K562 (cell line): Measurements from ENCODE around the gene TULP3. TPM values are rescaled to one million over a fixed set of nuclear protein-coding genes. Genes with fewer than 3 reads are reported as not detected.

Experiments
- ATAC-seq: fragments of 200-7000 bp; cut with Tn5 transposase; 3 replicates; pipeline ENCODE4 v1.9.1; 2020; ENCODE audit warnings: moderate library complexity
- BruUV-seq: library from RNA; stranded (reverse); fragments of 400-500 nt; replicated peaks from 2 replicates; lab custom pipeline; 2021; lab: Mats Ljungman, UMichigan
- CTCF ChIA-PET: fragments of 300-600 bp; formaldehyde crosslinking; extraction: SDS; loops from one replicate; lab custom pipeline; 2021; ENCODE audit warnings: low intra/inter-chr PET ratio; lab: Yijun Ruan, JAX
- POLR2A ChIA-PET: fragments of 300-600, 350-650 bp; sonication (Branson Sonifier 250); formaldehyde crosslinking; extraction: SDS; loops from one replicate; lab custom pipeline; 2021; ENCODE audit warnings: antibody characterized with exemption, inconsistent platforms; lab: Yijun Ruan, JAX
- DNase-seq, 4 experiments: peaks; one replicate each; pipeline versions ENCODE4 v3.0.0 to v3.0.0-alpha.2; 2011 to 2018; ENCODE audit warnings: low spot score in 3 of 4, mixed read lengths in 3 of 4; ENCODE audit errors: extremely low read depth in 1 of 4
- FAIRE-seq: peaks from 2 replicates; lab custom pipeline; 2011; peaks lifted over from hg19 to GRCh38; lab: Jason Lieb, UNC
- H2AFZ ChIP-seq: 2 replicates; pipeline ENCODE4 v1.6.0; 2011; ENCODE audit warnings: low read depth, low read length, control low read depth, inconsistent platforms
- H3K27ac ChIP-seq: fragments of 200-600 bp; 3 replicates; pipeline ENCODE4 v1.8.0; 2011; ENCODE audit warnings: low read depth, mild to moderate bottlenecking, control low read depth, inconsistent platforms, low read length, moderate library complexity, mixed read lengths; ENCODE audit errors: extremely low read depth
- H3K27me3 ChIP-seq, 2 experiments: fragments of 300-600 bp in 1 of 2; 2 replicates in 1 of 2; 3 replicates in 1 of 2; pipeline versions ENCODE4 v1.6.0 to v1.8.0; 2011; ENCODE audit warnings: inconsistent platforms in 2 of 2, low read length in 2 of 2, mild to moderate bottlenecking in 1 of 2, mixed read lengths in 1 of 2, moderate library complexity in 1 of 2; ENCODE audit not compliant: control insufficient read depth in 2 of 2, insufficient read depth in 2 of 2
- H3K36me3 ChIP-seq: fragments of 300-600 bp; 3 replicates; pipeline ENCODE4 v1.8.0; 2011; ENCODE audit warnings: mild to moderate bottlenecking, low read length, inconsistent platforms; ENCODE audit not compliant: control insufficient read depth, insufficient read depth
- H3K4me1 ChIP-seq, 2 experiments: fragments of 200-600 bp in 1 of 2; replicated peaks in 1 of 2; 2 replicates in 1 of 2; 3 replicates in 1 of 2; pipeline versions ENCODE4 v1.5.1 to v1.8.0; 2011; ENCODE audit warnings: inconsistent platforms in 2 of 2, low read length in 2 of 2, mild to moderate bottlenecking in 1 of 2, mixed read lengths in 1 of 2, moderate library complexity in 1 of 2; ENCODE audit not compliant: control insufficient read depth in 2 of 2, insufficient read depth in 2 of 2
- H3K4me2 ChIP-seq: 2 replicates; pipeline ENCODE4 v1.6.1; 2011; ENCODE audit warnings: low read length, control low read depth, inconsistent platforms, mixed read lengths; ENCODE audit not compliant: insufficient read depth
- H3K4me3 ChIP-seq: fragments of 200-600 bp; sonication (generic), shearing (Covaris generic); 2 replicates; pipeline ENCODE4 v1.5.1; 2016; ENCODE audit warnings: control low read depth, inconsistent platforms
- H3K79me2 ChIP-seq: fragments of 200-600 bp; 3 replicates; pipeline ENCODE4 v1.8.0; 2011; ENCODE audit warnings: low read length, inconsistent platforms; ENCODE audit not compliant: control insufficient read depth, insufficient read depth
- H3K9ac ChIP-seq, 2 experiments: 2 replicates each; pipeline versions ENCODE4 v1.6.0 to v1.6.1; 2011; ENCODE audit warnings: low read depth in 2 of 2, low read length in 2 of 2, control low read depth in 1 of 2, inconsistent platforms in 1 of 2, mild to moderate bottlenecking in 1 of 2, mixed read lengths in 1 of 2; ENCODE audit not compliant: insufficient read depth in 1 of 2
- H3K9me1 ChIP-seq: one replicate; pipeline ENCODE4 v1.6.0; 2011; ENCODE audit warnings: inconsistent platforms, mild to moderate bottlenecking, low read length, moderate library complexity; ENCODE audit not compliant: control insufficient read depth, insufficient read depth
- H3K9me3 ChIP-seq: replicated peaks from 2 replicates; pipeline ENCODE4 v1.5.1; 2011; ENCODE audit warnings: low read depth, low read length, inconsistent platforms; ENCODE audit not compliant: control insufficient read depth, insufficient read depth
- H4K20me1 ChIP-seq: replicated peaks from 2 replicates; pipeline ENCODE4 v1.6.1; 2011; ENCODE audit warnings: low read length, inconsistent platforms, mixed read lengths; ENCODE audit not compliant: control insufficient read depth, insufficient read depth
- BHLHE40 ChIP-seq: IDR thresholded peaks from 2 replicates; pipeline ENCODE4 v1.6.1; 2011; ENCODE audit warnings: low read length, improper control_type of control experiment
- FOXP1 ChIP-seq: sonication (generic); formaldehyde crosslinking; IDR thresholded peaks from 2 replicates; pipeline ENCODE4 v1.8.0; 2022; ENCODE audit warnings: mild to moderate bottlenecking, missing genetic modification reagents
- HLTF ChIP-seq: fragments of 450-650 bp; IDR thresholded peaks from 2 replicates; pipeline ENCODE4 v1.6.1; 2016
- THAP12 ChIP-seq: fragments of 250-450 bp; sonication (Bioruptor Pico); IDR thresholded peaks from 2 replicates; pipeline ENCODE4 v1.9.0; 2021; ENCODE audit warnings: mild to moderate bottlenecking, inconsistent platforms
- WGBS: fragments of 100-300 bp; shearing (Covaris generic); methylation state at CpG from one replicate; pipeline ENCODE4 v1.1.6; 2016; ENCODE audit warnings: low coverage, mixed read lengths; ENCODE audit not compliant: insufficient coverage; ENCODE audit errors: missing lambda C conversion rate; 5-methylcytosine and 5-hydroxymethylcytosine counted together
- in situ Hi-C: fragments of 300-500 bp; cut with MboI; formaldehyde crosslinking; loops from 4 replicates; pipeline ENCODE4 v1.15.0; 2018; ENCODE audit warnings: inconsistent platforms, mixed read lengths
- intact Hi-C: fragments of 100-400 bp; cut with micrococcal nuclease; formaldehyde crosslinking; loops from 2 replicates; pipeline ENCODE4 v1.14.2; 2022
- polyA plus RNA-seq, 8 experiments: library from polyadenylated mRNA; depleted of rRNA in 4 of 8; stranded (reverse) in 5 of 8; unstranded in 3 of 8; fragments of >200 nt; fragmentation: Nextera tagmentation in 2 of 8; fragmentation: Illumina TruSeq in 1 of 8; extraction: Ambion mirVana in 2 of 8; extraction: Trizol in 1 of 8; gene quantifications; 2 replicates each; pipeline versions ENCODE4 v1.2.1 to v1.2.3, GENCODE V29; 2011 to 2014; ENCODE audit warnings: inconsistent platforms in 1 of 8, missing spikeins in 1 of 8
- total RNA-seq, 7 experiments: library from RNA; depleted of rRNA in 6 of 7; stranded (reverse); fragments of >200 nt in 6 of 7; fragmentation: Illumina TruSeq in 2 of 7; extraction: Trizol in 2 of 7; gene quantifications; 2 replicates each; pipeline versions ENCODE4 v1.2.1 to v1.2.3, GENCODE V29; 2011 to 2021; ENCODE audit warnings: low replicate concordance in 1 of 7
- TF ChIP-seq, protein P1 (sequence below): fragments of 450-650 bp; IDR thresholded peaks from 2 replicates; pipeline ENCODE4 v1.6.1; 2016; ENCODE audit warnings: borderline replicate concordance

Gene TULP3
- total and polyA plus RNA-seq, 9 of the 15 experiments (the other 6 are each of a cell fraction or from before 2014, with no cell fraction given), result 3.6 to 13.3 (median 7.3) TPM

GRCh38 chr12:2949411-2949810, 58.7 kb downstream of the TULP3 start:
- H3K27me3 ChIP-seq, result no peaks in the 10 kb centered on the region
- no peak overlapping the region for H2AFZ ChIP-seq
- no peak overlapping the region for H3K4me2 ChIP-seq
- H3K27ac ChIP-seq, result no peak overlapping the region
- no peaks in the 10 kb centered on the region for H3K36me3 ChIP-seq
- WGBS, result 17% methylated on average over 2 of the region's 4 CpGs
- FAIRE-seq (no peak), DNase-seq (no peak), ATAC-seq (no peak)
- H3K79me2 ChIP-seq, result no peaks in the 10 kb centered on the region
- BruUV-seq, result no TSS peak
- H3K9me1 ChIP-seq, result no peaks in the 10 kb centered on the region
- no peak overlapping the region for H3K4me3 ChIP-seq
- no peaks in the 10 kb centered on the region; a peak in 1 of 5 replicates for H3K4me1 ChIP-seq
- H3K9ac ChIP-seq, result no peak overlapping the region
- no peak for TF ChIP-seq BHLHE40
- TF ChIP-seq HLTF, result no peak
- TF ChIP-seq, protein P1, sequence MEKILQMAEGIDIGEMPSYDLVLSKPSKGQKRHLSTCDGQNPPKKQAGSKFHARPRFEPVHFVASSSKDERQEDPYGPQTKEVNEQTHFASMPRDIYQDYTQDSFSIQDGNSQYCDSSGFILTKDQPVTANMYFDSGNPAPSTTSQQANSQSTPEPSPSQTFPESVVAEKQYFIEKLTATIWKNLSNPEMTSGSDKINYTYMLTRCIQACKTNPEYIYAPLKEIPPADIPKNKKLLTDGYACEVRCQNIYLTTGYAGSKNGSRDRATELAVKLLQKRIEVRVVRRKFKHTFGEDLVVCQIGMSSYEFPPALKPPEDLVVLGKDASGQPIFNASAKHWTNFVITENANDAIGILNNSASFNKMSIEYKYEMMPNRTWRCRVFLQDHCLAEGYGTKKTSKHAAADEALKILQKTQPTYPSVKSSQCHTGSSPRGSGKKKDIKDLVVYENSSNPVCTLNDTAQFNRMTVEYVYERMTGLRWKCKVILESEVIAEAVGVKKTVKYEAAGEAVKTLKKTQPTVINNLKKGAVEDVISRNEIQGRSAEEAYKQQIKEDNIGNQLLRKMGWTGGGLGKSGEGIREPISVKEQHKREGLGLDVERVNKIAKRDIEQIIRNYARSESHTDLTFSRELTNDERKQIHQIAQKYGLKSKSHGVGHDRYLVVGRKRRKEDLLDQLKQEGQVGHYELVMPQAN, result no peak
- no peak for TF ChIP-seq THAP12 (CRISPR knock-in tag)
- no peak for TF ChIP-seq FOXP1 (CRISPR knock-in tag)
- TF ChIP-seq, all 486 proteins: peak for 0
- POLR2A ChIA-PET, result interaction anchor here (1.3 kb wide), 1 partner anchor 12 kb away, joined by 3 read pairs; no protein-coding TSS in a partner anchor
- intact Hi-C loops, result loop anchor here (2.0 kb wide), 1 partner anchor 87 kb away; no protein-coding TSS in a partner anchor
- CTCF ChIA-PET, result no interaction called here
- in situ Hi-C loops, result no loop called here
- Histone ChIP-seq H4K20me1 (no peaks in the 10 kb centered on the region), H3K9me3 (no peaks in the 10 kb centered on the region)
